ENCODE data around the gene MYO1G.

DNA sequence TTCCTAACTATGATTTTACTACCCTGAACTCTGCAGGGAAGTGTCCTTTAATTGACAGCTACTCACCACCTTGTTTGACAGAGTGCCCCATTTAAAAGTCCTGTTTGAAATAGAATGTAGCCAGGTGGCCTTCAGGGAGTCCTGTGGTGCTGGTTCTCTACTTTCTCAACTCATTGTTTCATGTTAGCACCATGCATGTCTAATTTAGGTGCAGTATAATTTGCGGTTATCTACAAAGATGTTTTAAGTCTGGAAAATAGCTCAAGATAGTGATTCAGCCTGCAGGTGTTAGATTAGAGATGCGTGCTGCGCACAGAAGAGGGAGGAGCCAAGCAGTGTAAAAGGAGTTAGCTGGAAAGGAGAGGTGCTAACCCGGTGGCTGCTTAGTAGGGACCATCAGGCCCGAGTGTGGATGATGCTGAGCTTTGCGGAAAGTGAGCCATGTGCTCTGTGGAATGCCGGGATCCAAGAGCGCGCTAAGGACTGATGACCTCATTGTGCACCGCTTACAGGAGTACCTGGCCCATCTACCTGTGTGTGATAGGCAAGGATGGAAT, 22.4 kb upstream of the MYO1G start:
- TF ChIP-seq, protein P1, sequence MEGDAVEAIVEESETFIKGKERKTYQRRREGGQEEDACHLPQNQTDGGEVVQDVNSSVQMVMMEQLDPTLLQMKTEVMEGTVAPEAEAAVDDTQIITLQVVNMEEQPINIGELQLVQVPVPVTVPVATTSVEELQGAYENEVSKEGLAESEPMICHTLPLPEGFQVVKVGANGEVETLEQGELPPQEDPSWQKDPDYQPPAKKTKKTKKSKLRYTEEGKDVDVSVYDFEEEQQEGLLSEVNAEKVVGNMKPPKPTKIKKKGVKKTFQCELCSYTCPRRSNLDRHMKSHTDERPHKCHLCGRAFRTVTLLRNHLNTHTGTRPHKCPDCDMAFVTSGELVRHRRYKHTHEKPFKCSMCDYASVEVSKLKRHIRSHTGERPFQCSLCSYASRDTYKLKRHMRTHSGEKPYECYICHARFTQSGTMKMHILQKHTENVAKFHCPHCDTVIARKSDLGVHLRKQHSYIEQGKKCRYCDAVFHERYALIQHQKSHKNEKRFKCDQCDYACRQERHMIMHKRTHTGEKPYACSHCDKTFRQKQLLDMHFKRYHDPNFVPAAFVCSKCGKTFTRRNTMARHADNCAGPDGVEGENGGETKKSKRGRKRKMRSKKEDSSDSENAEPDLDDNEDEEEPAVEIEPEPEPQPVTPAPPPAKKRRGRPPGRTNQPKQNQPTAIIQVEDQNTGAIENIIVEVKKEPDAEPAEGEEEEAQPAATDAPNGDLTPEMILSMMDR (IDR thresholded peaks at IDR 0.05) = no peak
- TF ChIP-seq POLR2A (IDR thresholded peaks at IDR 0.05) (no peak), POLR2AphosphoS5 (IDR thresholded peaks at IDR 0.05) (no peak), EP300 (IDR thresholded peaks at IDR 0.05) (no peak)
